ENCODE results near the gene ATP2A2.
"Not testable (repeated sequence)": the region's sequence is repeated elsewhere in the genome, so short reads cannot be mapped to it uniquely, and the experiment has no call there.

ATP2A2 gene

DNA sequence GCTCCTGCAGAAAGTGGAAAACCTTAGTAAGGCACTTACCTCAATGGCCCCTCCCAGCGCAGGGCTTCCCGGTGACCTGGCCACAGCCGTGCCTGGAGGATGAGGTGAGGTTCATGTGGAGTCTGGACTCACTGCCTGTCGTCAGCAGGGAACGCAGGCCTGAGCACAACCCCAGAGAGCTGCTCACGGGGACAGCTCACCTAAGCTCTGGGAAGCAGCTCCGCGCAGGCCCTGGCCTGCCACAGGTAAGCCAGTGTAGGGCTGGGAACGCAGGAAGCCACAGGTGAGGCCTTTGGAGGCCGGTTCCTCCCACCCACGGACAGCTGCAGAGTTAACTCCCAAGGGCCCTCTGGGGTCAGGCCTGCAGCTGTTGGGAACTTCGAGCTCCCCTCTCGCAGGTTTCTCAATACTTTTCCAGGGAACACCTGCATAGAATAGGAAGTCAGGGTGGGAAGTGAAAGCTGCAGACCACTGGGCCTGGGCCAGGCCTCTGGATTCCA lies 89.7 kb downstream of the ATP2A2 start:
- no peak for DNase-seq

DNA sequence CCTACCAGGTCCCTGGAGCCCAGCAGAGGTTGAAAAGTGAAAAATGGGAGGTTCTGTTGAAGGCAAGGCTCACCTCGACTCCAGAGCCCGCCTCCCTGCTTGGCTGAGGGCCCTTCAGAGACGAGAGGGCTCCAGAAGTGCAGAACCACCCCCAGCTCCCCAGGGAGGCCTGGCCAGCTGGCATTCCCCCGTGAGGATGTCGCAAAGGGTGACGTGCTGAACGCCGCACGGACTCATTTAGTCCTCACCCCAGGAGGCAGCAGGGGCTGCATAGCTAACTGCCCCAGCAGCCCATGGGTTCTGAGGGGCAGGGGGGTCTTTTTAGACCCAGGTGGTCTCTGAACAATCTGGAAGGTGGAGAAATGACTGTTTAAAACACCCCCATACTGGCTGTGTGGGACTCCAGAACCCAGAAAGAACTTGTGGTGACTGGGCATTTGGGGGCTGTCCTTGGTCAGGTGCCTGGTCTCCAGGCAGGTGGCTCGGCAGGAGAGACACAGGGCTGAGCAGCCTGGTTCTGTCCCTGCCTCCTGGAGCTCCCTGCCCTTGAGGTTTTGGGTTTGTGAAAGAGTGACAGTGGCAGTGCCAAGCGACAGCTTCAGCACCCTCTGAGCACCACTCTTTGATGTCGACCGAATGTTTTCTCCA lies 90.5 kb downstream of the ATP2A2 start:
- no peak for DNase-seq

DNA sequence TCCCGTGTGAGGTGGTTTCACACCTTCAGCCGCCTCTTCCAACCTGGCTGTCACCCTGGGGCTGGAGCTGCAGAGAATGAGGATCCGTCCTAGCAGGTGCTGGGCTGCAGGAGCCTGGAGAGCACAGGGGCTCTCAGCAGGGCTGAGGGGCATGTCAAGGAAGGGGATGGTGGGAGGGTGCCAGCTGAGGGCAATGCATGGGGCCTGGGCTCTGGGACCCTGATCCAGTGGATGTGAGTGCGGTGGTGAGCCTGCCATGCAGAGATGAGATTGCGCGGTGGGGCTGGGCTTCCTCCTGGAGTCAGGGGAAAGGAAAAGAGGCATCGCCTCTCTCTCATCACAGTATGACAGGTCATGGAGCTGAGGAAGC lies 91.0 kb downstream of the ATP2A2 start:
- no peak for DNase-seq

DNA sequence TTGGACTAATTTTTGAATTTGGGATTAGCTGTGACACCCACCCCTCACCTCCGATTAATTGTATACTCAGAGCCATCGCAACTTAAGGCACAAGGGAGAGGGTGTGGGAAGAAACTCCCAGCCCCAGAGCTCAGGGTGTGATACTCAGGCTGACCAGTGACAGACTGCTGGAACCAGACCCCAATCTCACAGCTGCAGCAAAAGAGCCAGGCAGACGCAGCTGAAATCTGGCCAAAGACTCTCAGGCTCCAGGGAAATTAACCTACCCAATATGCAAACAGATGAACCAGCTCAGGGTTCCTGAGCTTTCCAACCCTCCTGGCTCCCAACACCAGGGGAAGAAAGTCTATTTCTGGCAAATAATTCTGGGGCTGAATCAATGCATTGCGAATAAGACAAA lies 92.0 kb downstream of the ATP2A2 start:
- no peak for DNase-seq

DNA sequence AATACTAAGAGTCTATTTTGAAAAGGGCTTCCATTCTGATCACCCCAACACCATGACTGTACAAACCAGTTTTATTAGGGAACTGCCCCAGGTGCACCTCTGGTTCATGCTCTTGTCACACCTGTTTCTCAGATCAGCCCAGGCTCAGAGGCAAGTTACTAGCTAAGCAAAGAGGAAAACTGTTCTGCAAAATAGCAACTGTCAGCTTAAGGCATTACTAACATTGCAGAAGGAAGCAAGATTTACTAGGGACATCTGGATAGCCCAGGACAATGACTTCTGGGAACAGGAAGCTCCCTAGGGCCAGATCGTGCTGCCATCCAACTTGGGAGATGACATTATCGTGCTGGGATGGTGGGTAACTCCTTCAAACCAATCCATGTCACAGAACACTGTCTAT lies 92.4 kb downstream of the ATP2A2 start:
- DNase-seq: no peak

DNA sequence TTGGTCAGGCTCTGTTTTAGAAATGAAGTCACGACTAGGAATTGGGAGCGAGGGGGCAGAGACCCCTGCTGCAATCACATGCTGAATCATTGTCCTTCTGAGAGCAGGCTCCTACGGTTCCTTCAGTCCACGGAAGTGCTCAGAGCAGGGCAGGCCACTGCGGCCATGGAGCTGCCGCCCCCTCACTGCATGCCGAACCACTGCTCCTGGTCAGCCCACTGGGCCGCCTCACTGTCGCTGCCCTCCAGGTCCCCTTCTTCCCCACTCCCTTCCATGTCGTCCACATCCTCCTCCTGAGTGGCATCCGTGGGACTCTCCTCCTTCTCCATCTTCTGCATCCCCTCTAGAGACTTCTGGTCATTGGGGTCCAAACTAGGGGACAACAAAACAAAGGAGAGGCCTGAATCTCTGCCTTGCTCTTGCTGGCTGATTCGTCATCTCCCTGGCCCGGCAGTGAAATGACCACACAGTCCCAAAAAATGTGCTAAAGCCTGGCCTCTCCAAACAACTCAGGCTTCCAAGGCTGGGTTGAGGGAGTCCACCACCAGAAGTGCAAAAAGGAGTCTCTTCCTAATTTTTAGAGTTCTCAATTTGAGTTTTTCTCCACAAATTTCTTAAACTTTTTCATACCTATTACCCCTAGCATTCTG lies 93.0 kb downstream of the ATP2A2 start:
- DNase-seq: no peak

DNA sequence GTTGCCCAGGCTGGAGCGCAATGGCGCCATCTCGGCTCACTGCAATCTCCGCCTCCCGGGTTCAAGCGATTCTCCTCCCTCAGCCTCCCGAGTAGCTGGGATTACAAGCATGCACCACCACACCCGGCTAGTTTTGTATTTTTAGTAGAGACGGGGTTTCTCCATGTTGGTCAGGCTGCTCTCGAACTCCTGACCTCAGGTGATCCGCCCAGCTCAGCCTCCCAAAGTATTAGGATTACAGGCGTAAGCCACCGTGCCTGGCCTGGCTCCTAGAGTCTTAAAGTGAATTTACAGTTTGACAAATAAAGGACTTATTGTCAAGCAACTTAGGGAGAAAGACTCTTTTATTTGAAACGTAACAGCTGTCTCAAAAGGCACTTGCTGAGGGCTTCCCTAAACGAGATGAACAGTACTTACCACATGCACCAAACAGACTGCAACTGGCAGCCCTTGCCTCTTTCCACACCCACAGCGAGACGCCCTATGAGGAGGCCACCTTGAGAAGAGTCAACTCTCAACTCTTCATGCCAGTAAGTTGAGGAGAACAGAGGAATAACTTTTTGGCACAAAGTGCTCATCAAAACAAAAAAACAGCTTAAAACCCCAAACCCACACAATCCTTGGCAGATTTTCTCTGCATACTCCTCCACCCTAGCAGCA lies 97.2 kb downstream of the ATP2A2 start:
- DNase-seq: not testable (repeated sequence)

DNA sequence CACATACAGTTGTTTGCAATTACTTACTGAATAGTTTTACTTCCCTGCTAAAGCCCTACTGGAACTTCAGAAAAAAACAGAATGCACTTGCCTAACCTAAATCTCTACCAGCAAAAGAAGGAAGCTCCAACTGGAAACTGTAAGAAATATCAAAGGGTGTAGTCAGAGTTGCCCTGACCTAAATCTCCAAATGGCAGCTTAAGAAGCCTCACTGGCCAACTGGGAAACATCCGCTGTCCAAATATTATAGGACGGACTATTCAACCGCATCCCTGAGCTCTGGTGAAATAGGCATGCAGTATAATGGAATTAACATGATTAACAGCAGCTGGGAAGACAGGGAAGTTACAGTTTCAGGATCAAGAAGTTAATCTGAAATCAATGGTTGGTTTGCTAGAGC lies 98.2 kb downstream of the ATP2A2 start:
- DNase-seq: no peak

DNA sequence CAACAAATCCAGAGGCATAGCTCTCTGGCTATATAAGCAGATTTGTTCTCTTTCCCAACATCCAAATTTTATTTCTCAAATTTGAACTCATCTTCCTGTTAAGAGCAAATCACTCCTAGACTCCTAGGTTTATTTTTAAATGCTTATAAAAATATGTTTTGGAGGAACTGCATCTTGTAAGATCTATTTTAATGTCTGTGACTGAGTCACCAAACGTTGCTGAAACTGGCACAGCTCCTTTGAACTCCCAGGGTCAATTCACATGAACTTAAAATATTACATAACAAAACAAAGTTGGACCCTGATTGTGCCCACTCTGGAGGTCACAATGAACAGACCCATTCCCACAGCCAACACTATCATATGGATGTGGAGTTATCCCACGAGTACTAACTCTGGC lies 98.6 kb downstream of the ATP2A2 start:
- DNase-seq: no peak

DNA sequence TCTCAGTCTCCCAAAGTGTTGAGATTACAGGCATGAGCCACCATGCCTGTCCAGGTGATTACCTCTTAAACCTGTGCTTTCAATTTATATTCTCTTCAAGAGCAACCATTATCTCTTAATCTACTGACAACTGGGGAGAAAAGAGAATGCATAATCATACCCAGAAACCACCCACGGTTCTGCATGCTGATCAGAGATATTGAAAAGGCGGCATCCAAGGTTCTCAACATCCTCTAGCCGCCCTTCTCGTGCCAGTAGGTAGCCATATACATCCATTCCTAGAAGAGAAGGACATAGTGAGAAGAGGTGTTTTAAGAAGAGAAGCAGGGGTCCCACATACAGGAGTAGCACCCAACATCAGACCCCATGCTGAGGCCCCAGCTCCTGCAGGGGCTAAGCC lies 101.6 kb downstream of the ATP2A2 start:
- no peak for DNase-seq
